Measurements from ENCODE around the gene GTF2F2.

GRCh38 chr13:45205124-45205523, 84.8 kb downstream of the GTF2F2 start:
- TF ChIP-seq SUZ12 (IDR thresholded peaks at IDR 0.05): no peak
- no peak for TF ChIP-seq LEF1 (IDR thresholded peaks at IDR 0.05; ENCODE audit: borderline replicate concordance)
- TF ChIP-seq HDGF (IDR thresholded peaks at IDR 0.05; ENCODE audit: borderline replicate concordance): no peak
- no peak for TF ChIP-seq BHLHE40 (IDR thresholded peaks at IDR 0.05; ENCODE audit: borderline replicate concordance)

Measured in HEK293T (cell line).